Lung (tissue), 13 donors: ENCODE measurements around the gene AQP12B. TPM values are rescaled to one million over a fixed set of nuclear protein-coding genes. Genes with fewer than 3 reads are reported as not detected.

Experiments used
- ATAC-seq: fragments of 200-7000 bp; cut with Tn5 transposase; one replicate; pipeline ENCODE4 v1.9.1; 2020; ENCODE audit warnings: moderate number of reproducible peaks; ENCODE audit not compliant: insufficient read depth, low FRiP score
- DNase-seq, 3 donors: peaks; one replicate each; pipeline ENCODE4 v3.0.0-alpha.2; 2013 to 2017
- H3K27ac ChIP-seq, 2 donors: one replicate each; pipeline ENCODE4 v1.5.1; 2013; ENCODE audit warnings: mild to moderate bottlenecking in 2 of 2, moderate library complexity in 2 of 2, control low read depth in 1 of 2, inconsistent platforms in 1 of 2, low read depth in 1 of 2, low read length in 1 of 2
- H3K27me3 ChIP-seq, 3 donors: one replicate each; pipeline ENCODE4 v1.5.1; 2013; ENCODE audit warnings: low read length in 2 of 3; ENCODE audit not compliant: control insufficient read depth in 3 of 3, insufficient read depth in 3 of 3
- H3K36me3 ChIP-seq, 4 donors: one replicate each; pipeline ENCODE4 v1.5.1; 2013; ENCODE audit warnings: low read length in 4 of 4, mild to moderate bottlenecking in 1 of 4, moderate library complexity in 1 of 4; ENCODE audit not compliant: control insufficient read depth in 4 of 4, insufficient read depth in 4 of 4
- H3K4me1 ChIP-seq, 5 donors: one replicate each; pipeline ENCODE4 v1.5.1; 2013; ENCODE audit warnings: low read length in 5 of 5, mild to moderate bottlenecking in 2 of 5, moderate library complexity in 1 of 5; ENCODE audit not compliant: control insufficient read depth in 5 of 5, insufficient read depth in 5 of 5
- H3K4me3 ChIP-seq: one replicate; pipeline ENCODE4 v1.5.1; 2013; ENCODE audit warnings: mild to moderate bottlenecking, control low read depth, moderate library complexity
- H3K9ac ChIP-seq, 2 donors: one replicate each; pipeline ENCODE4 v1.5.1; 2013; ENCODE audit warnings: low read length in 2 of 2, control low read depth in 1 of 2; ENCODE audit not compliant: insufficient read depth in 1 of 2
- H3K9me3 ChIP-seq, 4 donors: one replicate each; pipeline ENCODE4 v1.5.1; 2013; ENCODE audit warnings: low read length in 3 of 4, mild to moderate bottlenecking in 1 of 4, moderate library complexity in 1 of 4; ENCODE audit not compliant: control insufficient read depth in 4 of 4, insufficient read depth in 3 of 4
- WGBS, 2 donors: extraction: QIAGEN DNeasy Blood & Tissue Kit; methylation state at CpG; one replicate each; pipeline ENCODE4 v1.1.7; 2013; 5-methylcytosine and 5-hydroxymethylcytosine counted together
- polyA plus RNA-seq, 2 donors: library from polyadenylated mRNA; stranded (reverse); fragments of 200-250 nt; gene quantifications; one replicate each; pipeline ENCODE4 v1.2.1, GENCODE V29; 2013
- small RNA-seq: library from RNA; depleted of rRNA; stranded (forward); fragments of <200 nt; gene quantifications from one replicate; pipeline ENCODE3, GENCODE V24; 2014; ENCODE audit warnings: low replicate concordance
- total RNA-seq, 2 donors: library from RNA; depleted of rRNA in 1 of 2; stranded (reverse); fragments of >200 nt in 1 of 2; gene quantifications; one replicate each; pipeline ENCODE4 v1.2.1, GENCODE V29; 2014 to 2021
- TF ChIP-seq, protein P1 (sequence below): IDR thresholded peaks from 2 replicates; pipeline ENCODE4 v1.5.1; 2012; ENCODE audit warnings: mild to moderate bottlenecking; ENCODE audit errors: control extremely low read depth, extremely low read depth
- donor health status: control.
- donor health status: control.
- donor health status: Bipolar disorder and iron deficiency.
- donor health status: healthy.
- donor health status: DM: yes; HTN: yes; CAD: no.

AQP12B gene
- total and polyA plus RNA-seq, 4 donors: 0.15 TPM; not detected in 3

DNA sequence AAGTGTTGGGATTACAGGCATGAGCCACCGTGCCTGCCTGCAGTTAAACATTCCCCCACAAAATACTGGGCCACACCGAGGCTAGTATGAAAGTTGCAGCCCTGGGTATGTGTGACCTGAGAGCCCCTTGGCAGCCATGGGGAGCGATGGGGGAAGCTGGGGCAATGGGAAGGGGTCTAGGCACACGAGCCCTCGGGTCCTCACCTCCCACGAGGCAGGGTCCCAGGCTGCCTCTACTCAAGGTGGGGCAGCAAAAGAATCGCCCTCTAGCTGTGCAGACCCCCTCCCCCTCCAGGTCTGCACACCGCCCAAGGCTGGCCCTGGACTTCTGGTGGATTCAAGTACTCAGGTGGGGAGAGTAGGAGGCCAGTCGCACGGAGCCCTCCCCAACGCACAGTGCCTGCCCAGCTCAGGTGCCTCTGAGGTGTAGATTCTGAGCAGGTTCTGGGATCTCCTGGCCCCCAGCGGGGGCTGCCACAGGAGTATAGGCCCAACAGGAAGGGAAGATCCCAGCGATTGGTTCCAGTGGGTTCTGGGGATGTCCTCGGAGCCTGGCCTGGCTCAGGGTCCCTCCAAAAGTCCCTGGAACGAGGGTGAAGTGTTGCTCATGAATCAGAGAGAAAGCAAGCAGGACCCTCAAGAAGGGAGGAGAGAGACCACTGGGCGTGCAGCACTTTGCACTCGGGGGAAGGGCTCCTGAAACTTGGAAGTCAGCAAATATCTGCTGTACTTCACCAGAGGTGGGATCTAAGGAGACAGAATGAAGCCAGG is 54.8 kb downstream of the AQP12B start:
- Histone ChIP-seq H3K27ac (no peak overlapping the region), H3K9me3 (no peaks in the 10 kb centered on the region), H3K36me3 (no peaks in the 10 kb centered on the region), H3K27me3 (no peaks in the 10 kb centered on the region), H3K4me3 (no peak overlapping the region), H3K4me1 (peaks cover 0 to 16% (median 0%) of the 10 kb centered on the region in 5 donors), H3K9ac (no peak overlapping the region)
- DNase-seq (peak in 1 of 3 donors; percentile 2), ATAC-seq (no peak)
- TF ChIP-seq, protein P1, sequence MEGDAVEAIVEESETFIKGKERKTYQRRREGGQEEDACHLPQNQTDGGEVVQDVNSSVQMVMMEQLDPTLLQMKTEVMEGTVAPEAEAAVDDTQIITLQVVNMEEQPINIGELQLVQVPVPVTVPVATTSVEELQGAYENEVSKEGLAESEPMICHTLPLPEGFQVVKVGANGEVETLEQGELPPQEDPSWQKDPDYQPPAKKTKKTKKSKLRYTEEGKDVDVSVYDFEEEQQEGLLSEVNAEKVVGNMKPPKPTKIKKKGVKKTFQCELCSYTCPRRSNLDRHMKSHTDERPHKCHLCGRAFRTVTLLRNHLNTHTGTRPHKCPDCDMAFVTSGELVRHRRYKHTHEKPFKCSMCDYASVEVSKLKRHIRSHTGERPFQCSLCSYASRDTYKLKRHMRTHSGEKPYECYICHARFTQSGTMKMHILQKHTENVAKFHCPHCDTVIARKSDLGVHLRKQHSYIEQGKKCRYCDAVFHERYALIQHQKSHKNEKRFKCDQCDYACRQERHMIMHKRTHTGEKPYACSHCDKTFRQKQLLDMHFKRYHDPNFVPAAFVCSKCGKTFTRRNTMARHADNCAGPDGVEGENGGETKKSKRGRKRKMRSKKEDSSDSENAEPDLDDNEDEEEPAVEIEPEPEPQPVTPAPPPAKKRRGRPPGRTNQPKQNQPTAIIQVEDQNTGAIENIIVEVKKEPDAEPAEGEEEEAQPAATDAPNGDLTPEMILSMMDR: no peak
- WGBS, 2 donors: 89 to 94% methylated on average over 17 of the region's 17 CpGs

DNA sequence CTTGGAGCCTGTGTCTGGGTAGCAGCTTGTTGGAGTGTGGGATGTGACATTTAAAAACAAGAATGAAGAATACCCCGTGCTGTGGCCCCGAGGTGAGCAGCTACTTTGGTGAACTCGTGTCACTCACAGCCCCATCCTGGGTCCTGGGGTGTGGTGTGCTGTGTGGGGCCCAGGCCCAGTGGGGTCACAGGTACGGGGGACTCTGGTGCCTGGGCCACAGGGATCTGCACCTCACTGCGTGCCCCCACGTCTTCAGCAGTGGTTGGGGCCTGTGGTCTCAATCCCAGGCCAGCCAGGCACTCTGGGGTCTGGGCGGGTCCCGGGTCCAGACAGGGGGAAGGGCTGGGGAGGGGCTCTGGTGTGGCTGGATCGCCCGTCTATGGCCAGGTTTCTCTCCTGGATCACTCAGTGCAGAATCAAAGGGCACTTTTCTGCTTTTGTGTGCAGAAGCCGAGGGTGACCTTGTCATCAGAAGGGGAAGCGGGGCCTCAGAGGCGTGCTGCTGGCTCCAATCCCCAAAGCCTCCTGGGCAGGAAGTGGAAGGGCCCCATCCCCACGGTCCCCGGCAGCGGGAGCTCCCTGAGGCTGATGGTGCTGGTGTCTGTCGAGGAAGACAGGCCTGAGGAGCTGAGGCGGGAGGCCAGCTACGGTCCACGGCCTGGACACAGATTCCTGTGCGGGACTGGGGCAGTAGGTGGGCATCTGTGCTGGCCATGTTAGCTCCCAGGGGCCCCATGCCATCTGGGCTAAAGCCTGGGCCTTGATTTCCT is 56.0 kb downstream of the AQP12B start:
- no peak for ATAC-seq
- 36 to 45% methylated on average over 21 of the region's 21 CpGs for WGBS, 2 donors
- Histone ChIP-seq H3K27me3 (no peaks in the 10 kb centered on the region), H3K4me1 (peaks cover 0 to 20% (median 0%) of the 10 kb centered on the region in 5 donors), H3K27ac (no peak overlapping the region), H3K4me3 (no peak overlapping the region), H3K9me3 (no peaks in the 10 kb centered on the region), H3K36me3 (no peaks in the 10 kb centered on the region), H3K9ac (no peak overlapping the region)
- TF ChIP-seq, protein P1: no peak
- DNase-seq: peak; percentile 63 to 85 (median 70)

Small RNA genes lying within 50 kb of the gene (small RNA-seq; reads per million reads assigned to genes)
- not detected for gene AC011298.3

Other genes with a start within 250 kb of the AQP12B start
- 10 to 100 TPM; 23.2 to 62.5 TPM for gene GPC1, start 247.2 kb downstream of the AQP12B start, total RNA-seq
- 10 to 100 TPM; 24.6 to 28.5 TPM for gene GPC1, start 247.2 kb downstream of the AQP12B start, polyA plus RNA-seq
- 10 to 100 TPM; 15.8 to 34.8 TPM for gene ANKMY1, start 124.9 kb downstream of the AQP12B start, total RNA-seq
- gene ANKMY1, start 124.9 kb downstream of the AQP12B start, polyA plus RNA-seq: 10 to 100 TPM in 1 of 2 donors, 1 to 10 TPM in 1; 9.3 to 13.9 TPM
- gene DUSP28, start 122.5 kb downstream of the AQP12B start, total RNA-seq: 1 to 10 TPM; 2.8 to 7.7 TPM
- 1 to 10 TPM; 4.4 to 5.9 TPM for gene DUSP28, start 122.5 kb downstream of the AQP12B start, polyA plus RNA-seq
- 10 to 100 TPM; 24.5 to 94.8 TPM for gene RNPEPL1, start 114.4 kb downstream of the AQP12B start, total RNA-seq
- 100 to 1,000 TPM in 1 of 2 donors, 10 to 100 TPM in 1; 81.6 to 235 TPM for gene RNPEPL1, start 114.4 kb downstream of the AQP12B start, polyA plus RNA-seq
- 10 to 100 TPM; 28.2 to 42.9 TPM for gene CAPN10, start 96.2 kb downstream of the AQP12B start, total RNA-seq
- 10 to 100 TPM; 28.3 to 38.7 TPM for gene CAPN10, start 96.2 kb downstream of the AQP12B start, polyA plus RNA-seq
- 1 to 10 TPM; 2.3 to 4.4 TPM for gene GPR35, start 57.4 kb downstream of the AQP12B start, total RNA-seq
- 10 to 100 TPM in 1 of 2 donors, 1 to 10 TPM in 1; 3.9 to 10.3 TPM for gene GPR35, start 57.4 kb downstream of the AQP12B start, polyA plus RNA-seq
- gene AQP12A, start 9.0 kb upstream of the AQP12B start, total RNA-seq: not detected
- not detected for gene AQP12A, start 9.0 kb upstream of the AQP12B start, polyA plus RNA-seq
- gene KIF1A, start 137.3 kb upstream of the AQP12B start, total RNA-seq: 1 to 10 TPM in 1 of 2 donors, under 1 TPM in 1; 0.71 to 2.3 TPM
- gene KIF1A, start 137.3 kb upstream of the AQP12B start, polyA plus RNA-seq: under 1 TPM; 0.14 to 0.22 TPM
- under 1 TPM in 1 of 2 donors, not detected in 1; 0.61 TPM for gene AGXT, start 185.9 kb upstream of the AQP12B start, total RNA-seq
- gene AGXT, start 185.9 kb upstream of the AQP12B start, polyA plus RNA-seq: under 1 TPM; 0.05 to 0.16 TPM
- 10 to 100 TPM in 1 of 2 donors, 1 to 10 TPM in 1; 2.9 to 21.1 TPM for gene MAB21L4, start 213.3 kb upstream of the AQP12B start, total RNA-seq
- gene MAB21L4, start 213.3 kb upstream of the AQP12B start, polyA plus RNA-seq: 1 to 10 TPM; 4.9 to 8.7 TPM
- gene CROCC2, start 223.5 kb upstream of the AQP12B start, total RNA-seq: 10 to 100 TPM in 1 of 2 donors, 1 to 10 TPM in 1; 5.6 to 17.4 TPM
- 1 to 10 TPM; 1.3 to 3.1 TPM for gene CROCC2, start 223.5 kb upstream of the AQP12B start, polyA plus RNA-seq